NOMO-1 (cell line): ENCODE data around the gene PPP2R2B.

Source experiments
- DNase-seq, 2 experiments: peaks; one replicate each; lab custom pipeline; 2025; ENCODE audit not compliant: unreplicated experiment in 2 of 2; lab: John Stamatoyannopoulos, UW

PPP2R2B gene

DNA sequence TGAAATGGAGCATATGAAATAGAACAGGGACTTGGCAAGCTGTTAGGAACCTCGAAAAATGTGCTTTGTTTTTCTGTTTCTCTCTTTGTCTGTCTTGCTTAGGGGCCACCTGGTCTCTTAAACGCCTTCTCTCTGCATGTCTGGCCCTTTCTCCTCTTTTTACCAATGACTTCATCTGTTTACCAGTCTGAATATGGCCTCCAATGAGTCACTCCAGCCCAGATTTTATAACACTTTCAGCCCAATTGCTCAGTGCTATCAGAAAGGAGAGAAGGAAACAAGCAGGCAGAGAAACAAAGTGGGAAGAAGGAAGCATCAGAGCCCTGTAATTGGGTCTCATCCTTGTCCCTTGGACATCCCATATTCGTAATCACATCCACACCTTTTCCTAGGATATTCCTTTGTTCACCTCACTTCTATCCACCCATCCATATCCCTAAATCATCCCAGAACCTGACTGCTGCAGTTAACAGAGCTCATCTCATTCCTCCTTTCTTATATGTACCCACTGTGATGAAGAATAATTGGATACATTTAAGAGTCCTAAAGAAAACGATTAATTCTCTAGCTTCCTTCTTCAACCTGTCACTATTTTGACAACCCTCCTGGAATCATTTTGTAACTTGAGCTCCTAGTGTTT lies 210.8 kb downstream of the PPP2R2B start:
- no peak for DNase-seq

DNA sequence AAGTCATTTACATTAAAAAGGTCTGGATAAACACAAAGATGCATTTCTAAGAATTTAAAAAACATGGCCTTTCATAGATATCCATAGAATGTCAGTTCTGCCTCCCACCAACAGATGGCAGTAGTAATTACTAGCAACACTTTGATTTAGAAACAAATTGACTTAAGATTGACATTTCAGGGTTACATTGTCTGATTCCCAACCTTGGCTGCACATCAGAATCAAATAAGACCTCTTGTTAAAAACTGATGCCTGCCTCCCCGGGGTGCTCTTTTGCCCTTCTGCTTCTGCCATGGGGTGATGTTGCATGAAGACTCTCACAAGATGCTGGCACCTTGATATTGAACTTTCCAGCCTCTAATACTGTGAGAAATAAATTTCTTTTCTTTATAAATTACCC lies 216.3 kb downstream of the PPP2R2B start:
- peak in 1 of 2 experiments; percentile 1 for DNase-seq

DNA sequence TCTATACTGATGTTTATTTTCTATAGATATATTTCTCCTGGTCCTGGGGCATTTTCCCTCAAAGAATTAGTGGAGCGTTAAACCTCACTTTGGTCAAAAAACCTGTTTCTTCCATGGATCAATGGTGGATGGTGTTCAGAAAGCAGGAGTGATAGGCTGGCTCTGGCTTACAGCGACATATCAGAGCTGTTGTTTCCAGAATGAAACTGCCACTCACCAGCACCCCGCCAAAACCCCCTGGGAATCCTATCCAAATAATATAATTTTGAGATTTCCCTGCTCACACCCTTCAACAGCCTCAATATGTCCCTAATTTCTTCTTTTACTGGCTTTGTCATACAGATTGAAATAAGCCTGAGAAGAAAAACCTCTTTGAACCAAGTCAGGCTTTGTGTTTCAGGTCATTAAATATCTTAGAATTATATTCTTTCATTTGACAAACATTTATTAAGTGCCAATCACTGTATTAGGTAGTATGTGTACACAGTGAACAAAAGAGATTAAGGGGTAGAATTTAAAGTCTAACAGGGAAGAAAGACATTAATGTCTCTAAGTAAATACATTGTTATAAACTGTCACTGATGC lies 218.1 kb downstream of the PPP2R2B start:
- DNase-seq, result no peak

DNA sequence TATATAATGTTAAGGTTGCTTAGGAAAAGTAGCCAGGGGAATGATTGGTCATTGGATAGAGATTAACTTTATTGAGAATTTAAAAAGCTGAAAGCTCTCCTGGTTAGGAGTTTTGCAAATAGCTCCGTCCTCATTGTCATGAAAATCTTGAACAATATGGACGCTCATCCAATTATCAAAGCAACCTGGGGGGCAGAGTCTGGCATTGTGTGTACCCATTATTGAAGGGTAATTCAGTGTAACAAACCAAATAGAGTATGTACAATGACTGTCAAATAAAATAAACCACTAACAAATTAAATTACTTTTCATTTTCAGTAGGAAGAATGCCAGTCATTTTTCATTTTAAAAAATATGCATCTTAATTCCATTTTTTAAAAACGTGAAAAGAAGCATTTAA lies 218.6 kb downstream of the PPP2R2B start:
- DNase-seq, result no peak

DNA sequence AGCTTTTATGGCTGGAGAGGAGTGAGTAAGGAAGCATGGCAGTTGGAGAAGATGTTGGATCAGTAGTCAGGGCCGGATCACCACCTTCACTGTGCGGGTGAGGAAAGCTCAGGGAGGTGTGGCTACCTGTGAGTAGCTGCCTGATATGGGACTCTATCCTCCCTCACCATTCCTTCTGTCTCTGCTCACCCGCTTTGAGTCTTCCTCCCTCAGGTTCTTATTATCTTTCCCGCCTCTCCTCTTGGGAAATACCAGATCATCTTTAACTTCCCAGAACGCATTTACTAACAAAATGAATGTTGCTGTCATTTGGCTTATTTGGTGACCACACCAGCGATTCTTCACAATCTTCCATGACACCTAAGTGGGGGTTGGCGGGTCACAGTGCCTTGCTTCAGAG lies 221.9 kb downstream of the PPP2R2B start:
- DNase-seq, result no peak

DNA sequence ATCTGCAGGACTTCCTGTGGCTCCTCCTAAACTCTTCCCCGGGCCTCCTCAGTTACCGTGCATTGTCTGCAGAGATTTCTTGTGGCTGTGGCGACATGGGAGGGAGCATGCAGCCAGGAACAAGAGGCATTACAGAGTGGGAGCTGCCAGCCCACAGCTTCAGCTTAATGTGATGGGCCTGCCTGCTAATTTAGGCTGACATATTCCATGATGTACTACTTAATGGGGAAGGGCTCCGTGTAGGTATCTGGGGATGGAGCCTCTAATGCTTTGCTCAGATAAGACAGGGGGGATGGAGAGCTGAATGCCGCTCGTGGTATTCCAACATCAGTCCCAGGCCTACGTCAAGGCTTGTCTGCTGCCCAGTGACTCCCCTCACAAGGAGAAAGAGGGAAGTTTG lies 225.0 kb downstream of the PPP2R2B start:
- no peak for DNase-seq

DNA sequence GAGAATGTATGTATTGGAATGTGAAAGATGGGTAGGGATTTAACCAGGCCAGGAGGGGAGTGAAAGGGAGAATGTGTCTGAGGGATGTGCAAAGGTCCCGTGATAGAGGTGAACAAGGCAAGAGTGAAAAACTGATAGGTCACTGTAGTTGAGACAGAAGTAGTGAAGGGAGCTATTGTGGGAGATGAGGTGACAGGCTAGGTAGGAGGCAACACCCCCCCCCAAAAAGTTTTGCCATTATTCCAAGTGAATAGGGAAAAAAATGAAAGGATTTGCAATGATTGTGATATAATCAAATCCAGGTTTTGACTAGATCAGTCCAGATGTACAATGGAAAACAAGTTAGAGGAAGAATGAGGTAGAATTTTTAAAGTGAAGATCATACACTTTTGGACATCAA lies 226.0 kb downstream of the PPP2R2B start:
- no peak for DNase-seq

DNA sequence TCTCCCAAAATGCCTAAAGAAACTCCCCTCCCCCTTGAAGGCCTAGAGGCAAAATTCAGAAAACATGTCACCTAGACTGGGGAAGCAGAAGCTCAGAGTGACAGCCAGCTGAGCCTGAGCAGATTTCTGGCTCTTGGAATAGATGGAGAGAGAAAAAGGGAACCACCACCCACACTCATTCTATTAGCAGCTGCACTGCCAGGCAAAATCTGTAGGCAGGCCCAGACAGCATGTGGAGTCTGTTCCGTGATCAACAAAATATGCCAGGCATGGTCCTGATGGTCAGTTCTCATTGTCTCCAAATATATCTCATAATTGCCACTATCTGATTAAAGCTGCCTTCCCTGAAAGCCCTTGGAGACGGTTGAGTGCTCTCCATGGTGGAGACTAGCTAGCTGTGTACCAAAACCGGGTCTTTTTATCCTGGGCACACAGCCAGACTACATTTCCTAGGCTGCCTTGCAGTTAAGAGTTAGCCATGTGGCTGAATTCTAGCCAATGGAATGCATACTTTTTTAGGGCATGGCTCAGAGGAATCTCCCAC lies 230.8 kb downstream of the PPP2R2B start:
- DNase-seq, result no peak

DNA sequence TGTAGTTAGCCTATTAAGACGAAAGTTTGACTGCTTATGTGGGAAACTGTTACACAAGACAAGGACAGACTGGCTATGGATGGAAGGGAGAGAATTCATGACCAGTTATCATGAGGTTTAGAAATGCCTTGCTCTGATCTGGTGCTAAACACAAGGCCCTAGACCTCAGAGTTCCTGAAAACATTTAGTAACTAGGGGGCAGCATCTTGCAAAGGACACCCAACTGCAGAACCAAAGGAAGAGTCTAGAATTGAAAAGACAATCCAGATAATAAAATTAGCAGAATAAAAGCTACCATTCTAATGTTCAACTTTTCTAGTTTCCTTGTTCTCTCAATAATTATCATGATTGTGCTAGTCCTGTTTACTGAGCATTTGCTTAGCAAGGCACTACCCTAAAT lies 232.1 kb downstream of the PPP2R2B start:
- no peak for DNase-seq

DNA sequence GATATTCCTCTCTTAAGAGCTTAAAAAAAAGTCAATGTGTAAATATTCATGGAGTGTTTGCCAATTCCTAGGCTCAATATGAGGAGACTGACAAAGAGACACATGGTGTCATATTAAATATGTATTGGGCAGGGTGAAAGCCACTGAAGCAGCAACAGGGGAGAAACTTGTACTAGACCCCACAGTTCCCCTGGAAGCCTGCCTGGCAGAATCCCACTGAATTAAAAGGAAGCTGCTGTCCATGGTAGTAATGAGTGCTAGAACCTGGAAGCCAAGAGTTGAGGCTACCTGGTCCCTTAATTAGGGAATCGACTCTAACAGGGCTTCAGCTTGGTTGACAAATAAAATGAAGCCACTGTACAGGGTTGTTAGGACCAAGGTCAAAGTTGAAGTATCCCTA lies 233.2 kb downstream of the PPP2R2B start:
- DNase-seq, result no peak

DNA sequence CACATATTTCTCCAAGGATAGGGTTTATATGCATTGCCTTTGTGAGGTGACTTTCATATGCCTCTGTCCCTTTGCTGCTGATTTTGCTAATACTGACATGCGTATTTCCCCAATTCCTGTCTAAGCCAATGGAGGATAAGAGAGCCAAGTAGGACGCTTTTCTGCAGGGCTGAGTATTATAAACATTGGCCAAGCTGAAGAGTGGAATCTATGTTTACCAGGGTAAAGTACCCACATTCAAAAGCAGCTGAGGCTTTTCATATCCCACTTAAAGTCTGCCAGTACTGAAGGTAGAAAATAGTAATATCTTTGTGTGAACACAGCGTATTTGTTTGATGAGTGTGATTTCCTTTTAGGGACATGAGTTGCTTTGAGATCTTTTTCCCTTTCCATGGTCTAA lies 233.7 kb downstream of the PPP2R2B start:
- DNase-seq, result no peak

DNA sequence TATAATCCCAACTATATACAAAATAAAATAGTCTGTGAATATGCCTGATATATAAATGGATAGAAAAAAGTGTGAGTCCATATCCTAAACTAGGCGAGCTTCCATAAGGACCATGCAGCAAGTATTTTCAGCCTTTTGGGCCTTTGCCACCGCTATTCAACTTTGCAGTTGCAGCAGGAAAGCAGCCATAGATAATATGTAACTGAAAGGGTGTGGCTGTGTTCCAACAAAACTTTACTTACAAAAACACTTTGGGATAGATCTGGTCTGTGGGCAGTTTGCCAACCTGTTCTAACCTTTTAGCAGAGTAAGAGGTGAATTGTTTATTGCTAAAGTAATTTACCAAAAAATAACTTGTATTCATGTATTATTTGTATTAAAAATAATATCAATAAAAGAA lies 234.8 kb downstream of the PPP2R2B start:
- no peak for DNase-seq

DNA sequence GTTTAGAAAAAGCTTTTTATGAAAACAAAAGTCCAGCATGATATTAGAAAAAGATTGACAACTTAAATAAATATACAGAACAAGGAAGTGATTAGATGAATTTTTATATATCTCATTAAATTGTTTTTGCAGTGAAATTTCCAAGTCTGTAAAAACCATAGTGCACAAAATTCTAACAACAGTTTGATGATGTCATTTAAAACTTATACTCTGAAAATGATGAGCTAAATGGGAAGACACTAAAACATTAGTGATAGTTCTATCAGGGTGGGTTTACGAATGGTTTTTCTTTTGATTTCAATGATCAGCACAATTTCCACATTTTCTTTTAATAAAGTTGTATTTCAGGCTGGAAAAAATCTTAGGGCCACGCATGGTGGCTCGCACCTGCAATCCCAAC lies 236.1 kb downstream of the PPP2R2B start:
- DNase-seq, result no peak

DNA sequence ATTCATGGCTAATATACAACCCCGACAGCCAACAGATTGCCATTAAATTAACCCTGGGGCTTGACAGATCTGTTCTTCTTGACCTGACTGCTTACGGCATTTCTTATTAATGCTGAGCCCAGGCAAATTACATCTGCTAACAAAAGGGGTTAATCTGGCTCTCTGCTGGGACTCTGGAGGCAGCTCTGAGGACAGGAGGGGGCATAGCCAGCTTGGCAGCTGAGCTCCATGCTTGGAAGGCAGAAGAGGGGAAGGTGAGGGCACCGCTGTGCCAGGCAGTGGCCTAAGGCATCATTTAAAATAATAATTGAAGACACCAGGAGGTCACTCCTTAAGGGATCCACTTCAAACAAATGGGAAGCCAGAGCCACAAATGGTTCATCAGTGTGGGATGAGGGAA lies 236.6 kb downstream of the PPP2R2B start:
- no peak for DNase-seq

DNA sequence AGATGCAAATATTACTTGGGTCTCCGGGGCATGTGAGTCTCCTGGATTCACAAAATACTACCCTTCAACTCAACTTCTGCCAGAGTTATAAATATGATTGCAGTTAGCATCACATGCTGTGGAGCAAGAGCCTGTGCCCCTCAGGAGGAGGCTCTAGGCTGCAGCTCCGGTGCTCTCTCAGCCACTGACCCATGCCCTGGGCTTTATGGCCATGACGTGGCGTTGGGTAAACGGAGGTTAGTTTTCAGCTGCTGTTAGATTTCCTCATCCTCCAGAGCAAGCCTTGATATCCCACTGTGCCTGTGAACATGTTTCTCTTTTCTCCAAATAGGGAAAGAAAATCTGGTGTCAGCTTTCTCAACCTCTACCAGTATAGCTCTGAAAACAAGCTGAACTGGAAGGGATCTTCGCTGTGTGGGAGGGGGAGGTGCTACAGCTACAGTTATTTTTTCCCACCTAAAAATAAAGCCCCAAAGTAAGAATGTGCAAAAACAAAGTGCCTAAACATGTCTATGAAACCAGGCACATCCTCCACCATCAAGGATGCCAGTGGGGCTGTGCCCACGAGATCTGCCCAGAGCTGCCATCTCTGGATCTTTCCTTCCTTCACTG lies 238.2 kb downstream of the PPP2R2B start:
- no peak for DNase-seq

DNA sequence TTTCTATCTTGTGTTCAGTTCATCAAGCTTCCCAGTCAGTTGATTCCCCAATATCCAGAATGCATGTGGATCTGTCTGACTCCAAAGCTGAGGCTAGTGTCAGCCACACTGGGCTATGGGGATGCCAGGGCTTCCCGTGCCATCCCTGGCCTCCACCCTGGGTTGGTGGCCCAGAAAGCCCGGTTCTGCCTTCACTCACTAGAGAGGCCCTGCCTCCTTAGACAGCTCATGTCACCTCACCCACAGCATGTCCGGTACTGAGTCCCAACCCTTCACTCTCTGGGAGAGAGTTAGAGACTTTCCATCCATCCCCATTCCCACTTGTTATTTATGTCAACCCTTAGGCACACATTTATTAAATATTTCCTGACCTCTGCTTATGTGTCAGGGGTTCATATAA lies 243.1 kb downstream of the PPP2R2B start:
- no peak for DNase-seq

DNA sequence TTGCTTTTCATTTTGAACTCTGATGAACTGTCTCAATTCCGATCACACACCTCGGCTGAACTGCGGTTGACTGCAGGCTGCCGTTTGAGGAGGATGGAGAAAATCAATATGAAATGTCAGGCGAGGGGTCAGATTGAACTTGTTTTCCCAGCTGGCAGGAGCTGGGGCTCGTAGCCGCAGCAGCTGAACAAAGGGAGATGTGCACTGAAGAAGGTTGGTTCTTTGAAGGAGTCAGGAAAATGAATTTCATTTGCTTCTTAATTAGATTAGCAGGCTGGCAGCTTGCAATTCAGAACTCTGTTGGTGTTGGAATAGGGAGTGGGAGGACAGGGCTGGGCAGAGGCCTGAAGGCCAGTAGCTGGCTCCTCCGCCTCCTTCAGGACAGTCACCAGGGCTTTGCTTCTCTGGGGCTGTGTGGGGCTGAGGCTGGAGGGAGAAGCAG lies 245.2 kb downstream of the PPP2R2B start:
- DNase-seq, result no peak

DNA sequence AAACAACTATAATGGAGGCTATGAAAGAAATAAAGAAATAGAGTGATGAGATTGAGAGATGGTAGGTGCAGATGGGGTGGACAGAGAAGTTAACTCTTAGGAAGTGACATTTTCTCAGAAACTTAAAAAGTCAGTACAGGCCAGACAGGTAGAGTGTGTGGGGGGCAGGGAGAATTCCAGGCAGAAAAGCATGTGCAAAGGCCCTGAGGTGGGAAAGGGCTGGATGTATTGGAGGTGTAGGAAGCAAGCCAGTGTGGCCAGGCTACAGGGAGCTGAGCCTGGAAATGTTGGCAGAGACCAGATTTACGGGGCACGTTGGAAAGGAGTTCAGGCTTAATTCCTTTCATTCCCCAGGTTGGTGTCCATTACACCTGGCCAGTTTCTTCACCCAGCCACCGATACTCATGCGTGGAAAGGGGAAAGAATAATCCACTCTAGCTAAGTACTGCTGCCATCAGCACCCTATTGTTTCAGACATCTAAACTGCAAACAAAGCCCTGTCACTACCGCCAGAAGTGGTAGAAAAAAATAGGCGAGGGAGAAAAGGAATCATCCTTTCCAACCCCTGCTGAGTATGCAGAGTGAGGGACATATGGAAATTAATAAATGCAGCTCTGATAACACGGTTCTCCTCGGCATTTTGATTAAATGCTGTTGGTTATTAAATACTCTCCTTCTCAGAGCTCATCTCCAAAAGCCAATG lies 245.8 kb downstream of the PPP2R2B start:
- DNase-seq, result no peak

DNA sequence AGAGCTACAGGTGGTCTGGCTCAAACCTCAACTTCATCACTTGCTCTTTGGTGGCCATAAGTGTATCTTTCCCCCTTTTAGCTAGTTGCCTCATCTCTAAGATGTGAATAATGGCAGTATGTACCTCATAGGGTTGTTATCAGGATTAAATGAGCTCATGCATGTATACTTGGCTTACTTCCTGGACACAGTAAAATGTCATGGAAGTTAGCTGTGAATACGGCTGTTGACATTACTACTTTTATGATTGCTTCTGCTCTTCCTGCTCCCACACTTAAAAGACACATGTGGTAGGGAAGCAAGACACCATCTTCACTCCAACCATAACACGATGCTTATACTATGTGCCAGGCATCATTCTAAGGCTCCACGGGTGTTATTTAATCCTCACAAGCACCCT lies 248.1 kb downstream of the PPP2R2B start:
- no peak for DNase-seq

DNA sequence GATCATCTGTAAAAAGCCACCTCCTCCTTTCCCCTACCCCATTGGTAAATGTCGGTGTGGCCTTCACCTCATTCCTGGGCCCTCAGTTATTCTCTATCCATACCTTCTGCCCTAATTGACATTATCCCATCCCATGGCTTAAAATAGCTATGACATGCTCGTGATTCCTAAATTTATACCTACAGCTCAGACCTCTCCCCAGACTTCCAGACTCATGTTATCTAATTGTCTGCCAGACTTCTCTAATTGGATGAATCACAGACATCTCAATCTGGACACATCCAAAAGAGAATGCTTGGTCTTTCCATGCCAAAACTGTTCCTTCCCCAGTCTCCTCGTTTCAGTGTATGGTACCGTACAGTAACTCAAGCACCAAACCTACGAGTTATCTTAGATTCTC lies 249.6 kb downstream of the PPP2R2B start:
- no peak for DNase-seq

DNA sequence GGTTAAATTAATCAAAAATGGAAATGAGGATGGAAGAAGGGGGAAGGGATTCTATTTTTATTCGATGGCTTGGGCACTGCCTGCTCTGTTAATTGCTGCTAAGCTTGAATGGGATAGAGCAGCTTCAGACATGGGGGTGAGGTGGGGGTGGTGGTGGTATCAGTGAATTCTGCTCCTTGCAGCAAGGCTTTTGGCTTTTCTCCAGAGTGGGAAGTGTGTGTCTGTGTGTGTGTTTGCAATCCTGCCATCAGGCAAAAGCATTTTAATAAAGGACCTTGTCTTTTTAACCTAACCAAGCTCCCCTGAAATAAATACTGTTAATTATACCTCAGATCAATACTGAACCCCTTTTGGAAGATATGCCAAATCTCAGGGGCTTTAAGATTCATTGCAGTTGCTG lies 251.6 kb downstream of the PPP2R2B start:
- no peak for DNase-seq

DNA sequence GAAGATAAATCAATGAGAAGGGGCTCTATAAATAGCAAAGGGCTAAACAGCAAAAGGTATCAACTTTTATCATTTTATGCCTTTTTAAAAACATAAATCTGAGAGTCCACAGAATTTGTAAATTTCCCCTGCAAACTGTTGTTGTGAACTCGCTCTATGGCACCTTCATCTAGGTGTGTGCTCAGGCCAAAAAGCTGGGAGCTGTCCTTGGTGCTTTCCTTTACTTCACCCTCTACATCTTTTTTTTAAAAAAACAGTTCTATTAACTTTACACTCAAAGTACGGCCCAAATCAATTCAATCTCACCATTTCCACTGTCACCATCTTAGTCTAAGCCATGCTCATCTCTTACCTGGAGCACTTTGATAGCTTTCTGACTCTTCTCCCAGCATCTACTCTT lies 254.4 kb downstream of the PPP2R2B start:
- no peak for DNase-seq
